Measurements from ENCODE around the gene RING1.

RING1 gene
- total RNA-seq: 24.5 to 35.5 (median 31.5) reads per million in 4 donors

GRCh38 chr6:33208091-33208967 lies at the start of gene RING1:
RING1 (plus strand) TSS chr6:33208500; CDS start chr6:33208823, 323 bp downstream.
- DNase-seq: peak; percentile 77 to 90 (median 85)

- no peak for DNase-seq
These were observed 48.2 kb upstream of the RING1 start for GRCh38 chr6:33160096-33160495.

- DNase-seq: no peak
These were observed 47.5 kb upstream of the RING1 start for GRCh38 chr6:33160728-33161344.

- DNase-seq: peak; percentile 68 to 77 (median 74)
These were observed 46.7 kb upstream of the RING1 start for GRCh38 chr6:33161354-33162331.

- DNase-seq: no peak
These were observed 44.8 kb upstream of the RING1 start for GRCh38 chr6:33163540-33163939.

GRCh38 chr6:33164176-33164575 lies 44.1 kb upstream of the RING1 start:
- no peak for DNase-seq

GRCh38 chr6:33164665-33165373 lies 43.5 kb upstream of the RING1 start:
- no peak for DNase-seq

- no peak for DNase-seq
These were observed 42.6 kb upstream of the RING1 start for GRCh38 chr6:33165581-33166258.

GRCh38 chr6:33166363-33166762 lies 41.9 kb upstream of the RING1 start:
- DNase-seq: no peak

- DNase-seq: no peak
These were observed 41.5 kb upstream of the RING1 start for GRCh38 chr6:33166811-33167210.

GRCh38 chr6:33167374-33168283 lies 40.7 kb upstream of the RING1 start:
- no peak for DNase-seq

- no peak for DNase-seq
These were observed 40.1 kb upstream of the RING1 start for GRCh38 chr6:33168284-33168601.

- DNase-seq: no peak
These were observed 39.7 kb upstream of the RING1 start for GRCh38 chr6:33168639-33169038.

GRCh38 chr6:33169291-33170175 lies 38.8 kb upstream of the RING1 start:
- DNase-seq: no peak

- no peak for DNase-seq
These were observed 37.9 kb upstream of the RING1 start for GRCh38 chr6:33170176-33171015.

GRCh38 chr6:33171016-33171879 lies 37.1 kb upstream of the RING1 start:
- no peak for DNase-seq

GRCh38 chr6:33171880-33172687 lies 36.2 kb upstream of the RING1 start:
- DNase-seq: no peak

Data from T-helper 1 cell (primary cell).